Activated effector memory CD4-positive, alpha-beta T cell treated with anti-CD3 and anti-CD28 coated beads, Interleukin-2, amount 50 U/mL, for 16 hours (primary cell): ENCODE measurements around the gene KLF5.
"Not testable (repeated sequence)": the region's sequence is repeated elsewhere in the genome, so short reads cannot be mapped to it uniquely, and the experiment has no call there.

Experiments used
- DNase-seq: peaks from one replicate; pipeline ENCODE4 v3.0.0-alpha.2; 2020

The KLF5 gene

GRCh38 chr13:73058736-73059459, at the start of gene KLF5:
Gene KLF5 (plus strand): TSS chr13:73059005. CDS start chr13:73059328, 323 bp downstream.
- DNase-seq = peak; percentile 99

DNA sequence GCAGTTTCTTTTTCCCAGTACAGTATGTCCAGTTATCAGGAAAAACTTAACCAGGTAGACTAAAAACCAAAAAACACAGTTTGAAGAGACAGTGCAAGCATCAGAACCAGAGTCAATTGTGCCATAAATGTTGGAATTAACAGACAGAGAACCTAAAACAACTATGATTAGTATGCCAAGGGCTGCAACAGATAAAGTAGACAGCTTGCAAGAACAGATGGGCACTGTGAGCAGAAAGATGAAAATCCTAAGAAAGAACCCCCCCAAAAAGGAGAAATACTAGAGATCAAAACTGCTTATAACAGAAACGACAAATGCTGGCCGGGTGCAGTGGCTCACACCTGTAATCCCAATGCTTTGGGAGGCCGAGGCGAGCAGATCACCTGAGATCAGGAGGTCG, 47.1 kb upstream of the KLF5 start:
- DNase-seq = no peak

DNA sequence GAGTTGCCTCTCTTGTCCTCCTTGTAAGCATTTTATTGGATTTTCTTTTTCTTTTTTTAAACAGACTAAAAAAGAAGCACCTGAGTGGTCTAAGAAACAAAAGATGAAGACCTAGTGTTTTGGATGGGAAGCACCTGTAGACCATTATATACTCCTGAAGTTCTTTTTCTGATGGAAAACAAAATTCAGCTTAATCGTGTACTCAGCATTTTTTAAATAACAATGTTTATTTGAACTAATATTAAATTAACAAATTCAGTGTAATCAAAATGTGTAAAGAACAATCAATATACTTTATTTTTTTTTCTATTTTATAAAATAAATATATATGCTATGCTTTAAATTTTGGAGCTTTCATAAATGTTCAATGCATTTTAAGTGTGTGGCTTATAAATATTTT, 43.0 kb upstream of the KLF5 start:
- DNase-seq = no peak

DNA sequence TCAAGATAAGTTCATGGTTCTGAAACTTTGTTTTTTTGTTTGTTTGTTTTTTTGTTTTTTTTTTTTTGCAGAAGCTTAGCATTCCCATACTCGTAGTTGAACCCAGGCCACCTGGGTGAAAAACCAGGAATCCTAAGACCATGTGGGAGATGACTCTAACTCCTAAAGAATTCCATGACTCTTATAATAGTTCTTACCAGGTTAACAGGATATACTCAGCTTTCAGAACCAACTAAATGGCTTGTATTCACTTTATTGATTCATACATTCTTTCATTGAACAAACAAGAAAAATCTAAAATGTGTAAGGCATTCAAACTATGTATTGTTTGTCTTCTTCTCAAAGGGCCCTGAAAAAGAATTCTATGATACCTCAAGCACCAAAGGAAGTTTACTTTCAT, 40.5 kb upstream of the KLF5 start:
- no peak for DNase-seq

DNA sequence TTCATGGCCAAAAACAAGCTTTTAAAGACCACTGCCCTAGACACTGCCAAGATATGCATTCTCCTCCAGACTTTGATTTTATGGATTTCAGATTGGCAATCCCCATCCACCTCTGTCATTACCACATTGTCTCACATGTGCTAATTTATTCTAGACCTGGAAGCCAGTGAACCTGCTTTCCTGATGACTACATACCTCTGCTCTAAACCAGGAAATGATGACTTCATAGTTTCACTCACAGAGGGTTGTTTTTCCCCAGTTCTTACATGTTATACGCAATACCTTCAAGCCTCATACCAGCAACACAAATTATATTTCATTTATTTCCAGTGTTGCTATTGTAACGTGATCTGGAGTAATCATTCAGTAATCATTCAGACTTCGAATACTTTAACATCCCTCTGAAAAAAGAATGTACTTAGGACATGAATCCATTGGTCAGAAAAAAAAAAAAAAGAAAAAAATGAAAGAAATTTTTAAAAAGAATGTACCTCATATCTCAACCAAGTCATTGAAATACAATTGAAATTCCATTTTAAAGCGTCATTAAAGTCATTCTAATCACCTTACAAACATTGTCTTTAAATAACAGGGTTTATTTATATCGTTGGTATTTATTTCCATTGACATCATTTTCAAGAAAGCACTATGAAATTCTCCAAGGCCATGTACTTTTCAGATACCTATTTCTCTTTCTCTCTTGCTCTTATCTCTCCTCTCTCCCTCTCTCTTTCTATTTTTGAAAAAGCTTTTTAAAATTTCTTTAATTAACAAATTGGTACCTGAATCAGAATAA, 33.4 kb upstream of the KLF5 start:
- no peak for DNase-seq

DNA sequence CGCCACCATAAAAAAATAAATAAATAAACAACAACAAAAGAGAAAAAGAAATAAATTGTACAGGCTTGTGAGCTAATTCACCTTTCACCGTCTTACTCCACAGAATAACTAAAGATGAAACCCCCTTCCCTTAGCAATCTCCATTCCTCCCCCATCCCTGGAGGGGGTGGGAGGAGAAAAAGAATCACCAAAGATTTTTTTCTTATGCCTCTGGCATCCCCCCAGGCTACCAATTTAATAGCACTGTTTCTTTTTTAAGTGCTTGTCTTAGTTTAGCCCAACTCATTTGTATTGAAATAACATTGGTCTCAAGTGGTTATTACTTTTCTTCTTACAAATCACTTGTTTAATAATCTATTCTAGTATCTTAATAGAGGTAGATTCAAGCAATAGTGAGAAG, 23.9 kb upstream of the KLF5 start:
- no peak for DNase-seq

GRCh38 chr13:73035660-73036059, 23.1 kb upstream of the KLF5 start:
- DNase-seq = no peak

- no peak for DNase-seq
Measured at GRCh38 chr13:73036566-73036965, 22.2 kb upstream of the KLF5 start.

DNA sequence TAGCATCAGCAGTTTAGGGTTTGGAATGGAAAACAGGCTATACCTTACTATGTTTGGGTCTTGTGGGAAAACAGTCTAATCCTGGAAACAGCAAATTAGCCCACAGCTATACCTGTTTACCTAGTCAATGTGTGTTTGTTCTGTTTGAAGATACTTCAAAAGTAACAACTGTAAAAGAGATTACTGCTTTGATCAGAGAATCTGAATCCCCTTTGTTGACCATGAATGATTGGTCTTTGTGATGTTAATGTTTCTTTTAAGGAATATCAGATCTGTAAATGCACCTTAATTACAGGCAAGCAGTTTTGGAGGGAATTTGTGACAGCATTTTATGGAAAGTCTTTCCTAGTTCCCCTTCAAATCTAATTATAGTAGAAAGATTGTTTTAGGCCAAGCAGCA, 20.7 kb upstream of the KLF5 start:
- no peak for DNase-seq

DNA sequence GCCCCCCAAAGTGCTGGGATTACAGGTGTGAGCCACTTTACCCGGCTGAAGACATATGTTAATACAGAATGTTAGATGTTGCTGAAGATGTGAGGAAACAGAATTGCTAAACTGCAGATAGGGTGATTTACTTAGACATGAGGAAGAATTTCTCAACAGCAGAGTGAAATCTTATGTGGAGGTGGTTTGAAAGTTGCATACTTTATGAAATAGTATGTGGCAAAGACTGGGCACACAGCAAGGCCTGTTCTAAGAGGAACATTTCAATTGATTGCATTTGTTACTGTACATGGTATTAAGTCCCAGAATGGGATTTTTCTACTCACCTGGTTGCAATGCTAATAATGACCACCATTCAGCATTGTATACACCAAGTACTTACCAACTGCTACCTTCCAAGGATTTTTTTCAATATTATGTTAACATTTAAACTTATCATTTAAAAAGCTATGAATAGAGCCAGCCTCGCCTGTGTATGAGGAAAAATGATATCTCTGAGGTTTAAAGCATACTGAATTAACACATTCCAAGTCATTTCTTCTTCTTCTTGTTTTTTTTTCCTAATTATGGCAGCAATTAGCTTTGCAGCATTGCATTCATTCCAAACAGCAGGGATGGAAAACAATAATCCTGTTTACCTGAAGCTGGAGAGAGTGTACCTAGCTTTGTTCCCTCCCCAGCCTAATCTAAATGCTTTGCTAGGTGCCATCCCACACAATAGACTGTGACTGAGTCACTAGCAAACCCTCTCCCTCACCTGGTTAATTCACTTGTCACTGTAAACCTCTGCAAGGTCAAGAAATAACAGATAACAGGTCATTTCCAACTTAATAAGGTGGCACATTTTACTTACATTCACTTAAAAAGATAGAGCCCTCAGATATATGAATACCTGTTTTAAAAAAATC, 19.4 kb upstream of the KLF5 start:
- no peak for DNase-seq

GRCh38 chr13:73040484-73040883, 18.3 kb upstream of the KLF5 start:
- DNase-seq = no peak

DNA sequence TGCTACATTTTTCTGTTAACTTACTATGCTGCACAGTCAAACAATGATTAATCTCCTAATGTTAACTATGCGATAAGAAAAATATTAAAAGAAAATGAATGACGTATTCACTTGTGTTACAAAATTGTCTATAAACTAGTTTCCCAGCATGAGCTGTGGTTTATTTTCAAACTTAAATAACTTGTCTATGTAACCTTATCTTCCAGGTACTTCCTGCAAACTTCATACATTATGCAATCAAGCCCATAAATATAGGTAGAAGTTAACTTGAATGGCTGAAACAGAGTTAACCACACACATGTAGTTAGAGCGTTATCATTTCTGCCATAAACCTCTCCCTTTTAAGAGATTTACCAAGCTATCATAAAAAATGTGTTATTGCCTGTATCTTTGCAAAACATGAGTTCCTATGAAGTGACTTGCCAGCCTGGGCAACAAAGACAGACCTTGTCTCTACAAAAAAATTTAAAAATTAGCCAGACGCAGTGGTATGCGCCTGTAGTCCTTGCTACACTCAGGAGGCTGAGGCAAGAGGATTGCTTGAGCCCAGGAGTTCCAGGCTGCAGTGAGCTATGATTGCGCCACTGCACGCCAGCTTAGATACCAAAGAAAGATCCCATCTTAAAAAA, 17.7 kb upstream of the KLF5 start:
- DNase-seq = no peak

GRCh38 chr13:73045031-73045430, 13.8 kb upstream of the KLF5 start:
- no peak for DNase-seq

DNA sequence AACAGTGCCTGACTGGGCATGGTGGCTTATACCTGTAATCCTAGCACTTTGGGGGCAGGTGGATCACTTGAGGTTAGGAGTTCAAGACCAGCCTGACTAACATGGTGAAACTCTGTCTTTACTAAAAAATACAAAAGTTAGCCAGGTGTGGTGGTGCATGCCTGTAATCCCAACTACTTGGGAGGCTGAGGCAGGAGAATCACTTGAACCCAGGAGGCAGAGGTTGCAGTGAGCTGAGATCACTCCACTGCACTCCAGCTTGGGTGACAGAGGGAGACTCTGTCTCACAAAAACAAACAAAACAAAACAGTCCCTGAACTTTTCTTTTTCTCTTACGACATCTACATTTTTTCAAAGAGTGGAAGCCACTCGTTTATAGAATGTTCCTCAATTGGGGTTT, 10.2 kb upstream of the KLF5 start:
- DNase-seq = not testable (repeated sequence)

DNA sequence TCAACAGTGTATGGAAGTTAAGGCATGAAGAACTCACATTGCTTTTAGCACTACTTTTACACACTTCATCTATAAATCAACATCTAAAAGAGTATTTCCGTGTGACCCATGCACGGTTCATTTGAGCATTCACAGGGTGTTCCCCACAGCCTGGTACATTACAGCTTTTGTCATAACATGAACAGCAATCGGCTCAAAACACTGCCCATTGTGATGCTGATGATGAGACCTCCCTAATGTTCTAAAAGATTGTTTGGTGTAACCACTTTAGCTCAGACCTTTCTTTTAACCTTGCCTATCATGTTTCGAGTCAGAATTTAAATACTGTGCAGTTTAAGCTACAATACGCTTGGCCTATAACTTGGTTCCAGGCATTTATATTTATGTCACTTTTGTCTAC, 4.1 kb upstream of the KLF5 start:
- no peak for DNase-seq

- no peak for DNase-seq
Measured at GRCh38 chr13:73055813-73056564, 2.8 kb upstream of the KLF5 start.

DNA sequence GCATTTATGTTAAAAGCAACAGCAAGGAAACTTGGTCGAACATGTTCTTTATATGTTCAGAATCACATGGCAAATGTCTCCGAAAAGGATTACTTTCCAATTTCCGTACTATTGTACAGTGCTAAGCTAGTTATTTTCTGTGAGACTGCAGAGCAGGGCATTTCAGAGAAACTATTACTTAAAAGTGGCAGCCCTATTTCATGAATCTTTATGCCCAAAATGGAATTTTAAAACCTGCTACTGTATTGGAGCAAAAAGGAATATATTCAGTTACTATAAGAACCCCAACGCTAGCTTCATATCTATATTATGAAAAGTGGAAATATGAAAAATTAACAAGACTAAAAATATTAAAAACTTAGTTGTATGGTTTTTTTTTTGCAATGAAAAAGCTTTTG, 2.2 kb upstream of the KLF5 start:
- no peak for DNase-seq

DNA sequence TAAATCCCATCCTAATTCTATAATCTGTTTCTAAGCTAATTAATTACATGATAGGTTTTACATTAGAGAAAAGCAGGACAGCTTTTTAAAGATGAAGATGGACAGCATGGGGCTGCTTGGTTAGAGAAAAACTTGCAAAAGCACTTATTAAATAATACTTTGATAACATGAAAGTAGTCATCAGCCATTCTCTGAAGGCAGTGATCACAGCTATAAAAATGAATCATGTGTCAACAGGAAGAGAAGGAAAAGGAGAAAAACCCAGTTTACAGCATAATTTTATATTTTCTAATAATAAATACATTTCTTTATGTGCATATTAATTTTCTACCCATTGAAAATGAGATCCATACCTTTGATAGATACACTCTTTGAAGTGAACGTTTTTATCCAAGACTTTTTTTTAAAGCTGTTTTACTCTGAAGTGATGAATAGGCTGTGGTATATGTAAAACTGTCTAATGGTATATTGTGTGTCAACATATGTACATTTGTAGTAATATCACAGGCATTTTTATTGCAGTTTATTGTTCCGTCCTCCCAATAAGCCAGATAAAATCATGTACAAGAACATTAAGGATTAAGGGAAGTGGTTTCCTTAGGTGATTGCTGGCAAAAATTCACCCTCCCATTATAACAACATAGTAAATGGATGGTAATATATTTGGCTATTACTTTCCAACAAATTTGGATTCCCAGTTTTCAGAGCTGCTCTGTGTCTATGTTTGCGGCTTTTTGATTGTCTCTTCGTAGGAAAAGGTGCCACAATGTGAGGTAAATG, 1.3 kb upstream of the KLF5 start:
- no peak for DNase-seq

DNA sequence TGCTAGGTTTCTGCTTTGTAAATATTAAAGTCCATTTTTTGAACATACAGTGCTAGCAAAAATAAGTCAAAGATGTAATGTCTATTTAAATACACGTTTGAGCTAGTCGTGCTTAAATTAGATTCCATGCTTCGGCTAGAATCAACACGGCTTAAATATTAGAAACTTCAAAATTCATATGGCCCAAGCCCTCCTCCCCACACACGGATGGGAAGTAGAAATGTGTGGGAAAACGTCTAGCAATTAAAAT, 816 bp upstream of the KLF5 start:
- no peak for DNase-seq

GRCh38 chr13:73058432-73058735, 421 bp upstream of the KLF5 start:
- DNase-seq = no peak

- DNase-seq = peak; percentile 81
Measured at GRCh38 chr13:73059460-73060250, 850 bp downstream of the KLF5 start.
